NCI-H345 (cell line): Measurements from ENCODE around the gene FBP1.

Experiments used
- DNase-seq: peaks from one replicate; lab custom pipeline; 2025; lab: John Stamatoyannopoulos, UW

The FBP1 gene

DNA sequence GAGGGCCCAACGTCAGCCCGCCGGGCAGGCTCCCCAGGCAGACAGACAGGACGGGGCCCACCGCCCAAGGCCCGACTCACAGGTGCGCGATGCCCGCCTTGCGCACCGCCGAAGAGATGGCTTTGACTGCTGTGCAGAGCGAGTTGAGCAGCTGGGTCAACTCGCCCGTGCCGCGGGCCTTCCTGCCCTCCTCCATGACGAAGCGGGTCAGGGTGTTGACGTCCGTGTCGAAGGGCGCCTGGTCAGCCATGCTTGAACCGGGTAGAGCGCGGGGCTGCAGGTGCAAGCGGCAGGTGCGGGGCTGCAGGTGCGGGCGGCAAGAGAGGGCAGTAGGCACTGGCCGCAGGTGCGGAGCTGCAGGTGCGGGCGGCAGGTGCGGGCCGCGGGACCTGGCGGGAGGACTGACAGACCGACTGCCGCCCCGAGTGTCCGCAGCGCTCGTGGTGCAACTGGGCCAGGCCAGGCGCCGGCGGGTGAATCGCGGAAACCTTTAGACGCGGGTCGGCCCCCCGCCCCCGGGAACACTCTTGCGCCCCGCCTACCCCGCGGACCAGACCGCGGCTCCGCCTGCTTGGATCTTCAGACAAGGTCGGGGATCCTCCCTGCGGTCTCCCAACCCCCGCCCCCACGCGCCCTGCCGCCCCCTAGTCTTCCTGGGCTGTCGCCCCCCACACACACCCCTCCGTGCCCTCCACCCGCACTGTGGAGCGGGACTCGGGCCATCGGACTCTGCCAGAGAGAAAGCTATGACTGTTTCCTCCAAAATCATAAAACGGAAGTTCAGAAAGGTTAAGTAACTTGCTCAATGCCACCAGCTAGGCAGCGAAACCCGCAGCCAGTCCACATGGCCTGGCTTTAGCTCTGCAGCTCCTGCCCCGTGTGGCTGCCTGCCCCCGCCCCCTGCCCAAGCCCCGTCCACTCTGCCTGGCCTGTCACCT is at the start of gene FBP1:
Gene FBP1, minus strand, starts transcription at position 458 of the 938 bp plus-strand sequence. Its CDS starts 208 bp downstream, at position 250.
- DNase-seq = no peak

GRCh38 chr9:94687451-94687850 is 48.1 kb upstream of the FBP1 start:
- peak; percentile 24 for DNase-seq

DNA sequence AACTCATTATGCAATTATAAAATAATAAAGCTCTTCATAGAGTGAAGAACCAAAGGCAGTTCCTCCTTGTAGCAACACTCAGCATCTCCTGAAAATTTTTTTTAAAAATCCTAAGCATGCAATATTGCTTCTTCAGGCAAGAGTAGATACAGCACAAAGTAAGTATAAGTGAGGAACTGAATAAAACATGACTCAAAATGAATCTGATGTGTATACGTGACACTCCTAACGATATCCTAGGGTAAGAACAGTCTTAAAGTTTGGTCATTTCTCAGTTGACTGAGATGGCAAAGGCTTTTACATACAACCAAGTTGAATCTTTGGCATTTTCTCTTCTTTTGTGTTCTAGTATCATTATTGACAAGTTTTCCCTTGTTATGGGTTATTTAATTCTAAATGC is 46.0 kb upstream of the FBP1 start:
- DNase-seq = no peak

- DNase-seq = peak; percentile 40
Measured at GRCh38 chr9:94681508-94681907, 42.2 kb upstream of the FBP1 start.

GRCh38 chr9:94680621-94681020 is 41.3 kb upstream of the FBP1 start:
- DNase-seq = no peak

- no peak for DNase-seq
Measured at GRCh38 chr9:94680020-94680419, 40.7 kb upstream of the FBP1 start.

- DNase-seq = no peak
Measured at GRCh38 chr9:94679587-94679986, 40.3 kb upstream of the FBP1 start.

GRCh38 chr9:94677929-94678328 is 38.6 kb upstream of the FBP1 start:
- no peak for DNase-seq

- DNase-seq = no peak
Measured at GRCh38 chr9:94676446-94677131, 37.3 kb upstream of the FBP1 start.

GRCh38 chr9:94675008-94675881 is 35.9 kb upstream of the FBP1 start:
- DNase-seq = no peak

- no peak for DNase-seq
Measured at GRCh38 chr9:94672811-94673487, 33.6 kb upstream of the FBP1 start.

GRCh38 chr9:94668928-94669729 is 29.8 kb upstream of the FBP1 start:
- peak; percentile 73 for DNase-seq

DNA sequence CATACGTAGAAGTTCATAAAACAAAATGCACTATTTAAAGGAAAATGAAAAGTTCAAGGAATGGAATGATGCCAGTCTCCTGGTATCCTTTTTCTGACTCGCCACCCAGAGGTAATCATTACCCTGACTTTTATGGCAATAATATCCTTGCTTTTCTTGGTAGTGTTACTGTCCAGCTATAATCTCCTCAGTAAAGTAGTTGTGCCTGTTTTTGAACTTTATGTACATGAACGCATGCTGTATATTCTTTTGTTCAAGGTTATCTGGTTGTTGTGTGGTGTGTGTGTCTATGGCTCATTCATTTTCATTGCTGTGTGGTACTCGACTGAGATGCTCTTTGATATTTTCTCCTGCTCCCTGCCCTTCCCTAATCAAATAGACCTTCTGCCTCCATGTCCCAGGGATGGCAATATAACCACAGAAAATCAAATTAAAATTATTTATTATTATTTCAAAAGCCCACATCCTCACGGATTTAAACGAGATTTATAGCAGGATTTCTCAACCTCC is 29.2 kb upstream of the FBP1 start:
- no peak for DNase-seq

GRCh38 chr9:94666364-94667099 is 27.2 kb upstream of the FBP1 start:
- no peak for DNase-seq

DNA sequence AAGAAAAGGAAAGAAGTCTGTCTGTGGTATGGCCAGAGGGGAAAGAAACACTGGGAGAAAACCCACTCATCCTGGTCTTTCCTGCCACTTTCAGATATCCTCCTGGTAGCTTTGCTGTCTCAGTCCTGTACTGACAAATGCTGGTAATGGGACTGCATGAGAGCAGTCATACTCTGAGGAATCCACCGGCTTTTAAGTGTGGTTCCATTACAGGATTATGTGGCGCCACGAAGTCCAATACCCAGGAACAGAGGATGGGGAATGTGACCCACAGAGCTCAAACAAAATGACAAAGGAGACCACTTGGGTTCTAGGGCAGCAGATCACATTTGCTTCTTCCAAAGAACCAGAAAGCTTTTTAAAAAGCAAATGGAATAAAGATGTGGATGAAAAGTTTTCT is 26.3 kb upstream of the FBP1 start:
- no peak for DNase-seq

GRCh38 chr9:94664801-94665200 is 25.5 kb upstream of the FBP1 start:
- no peak for DNase-seq

DNA sequence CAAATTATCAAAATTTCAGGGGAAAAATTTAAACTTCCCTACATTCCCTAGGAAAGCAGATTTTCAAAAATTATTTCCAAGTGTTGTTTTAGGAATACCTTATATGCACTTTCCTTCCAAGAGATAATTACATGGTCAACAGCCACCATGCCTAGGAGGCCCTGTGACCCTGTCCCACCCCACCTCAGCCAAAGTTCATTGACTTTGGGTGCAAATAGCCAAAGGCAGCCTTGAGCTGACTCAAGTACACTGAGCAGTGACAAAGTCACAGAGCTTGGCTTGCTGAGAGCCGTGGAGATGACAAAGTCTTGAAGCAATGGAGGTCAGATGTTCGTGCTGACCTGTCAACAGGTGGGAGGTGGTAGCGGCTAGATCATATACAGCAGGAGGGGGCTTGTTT is 24.3 kb upstream of the FBP1 start:
- no peak for DNase-seq

DNA sequence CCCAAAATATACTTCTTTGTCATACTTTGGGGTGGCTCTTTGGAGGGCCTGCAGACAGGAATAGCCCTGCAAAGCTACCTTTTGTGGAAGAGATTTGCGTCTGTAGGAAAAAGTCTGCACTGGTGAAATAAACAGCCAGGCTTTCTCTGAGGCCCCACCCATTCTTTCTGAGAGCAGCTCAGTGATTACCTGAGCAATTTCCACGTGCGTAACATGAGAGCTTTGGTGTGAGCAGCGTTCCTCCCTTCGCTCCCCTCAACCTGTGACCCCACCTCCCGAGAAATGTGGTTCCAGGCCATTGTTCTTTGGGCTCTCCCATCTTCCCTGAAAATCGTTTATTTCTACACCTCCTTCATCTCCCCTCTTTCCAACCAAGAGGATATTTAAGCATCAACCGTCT is 23.8 kb upstream of the FBP1 start:
- no peak for DNase-seq

- DNase-seq = no peak
Measured at GRCh38 chr9:94657021-94657725, 17.9 kb upstream of the FBP1 start.
